ENCODE results near the gene DHRSX. TPM values are rescaled to one million over a fixed set of nuclear protein-coding genes. Genes with fewer than 3 reads are reported as not detected.
A peak's percentile ranks its signal among the peaks of the same experiment; 100 is the strongest.
"Not testable (repeated sequence)": the region's sequence is repeated elsewhere in the genome, so short reads cannot be mapped to it uniquely, and the experiment has no call there.

Gene DHRSX
- polyA plus RNA-seq, 3 donors: 12.9 to 33.2 (median 28.3) TPM

DNA sequence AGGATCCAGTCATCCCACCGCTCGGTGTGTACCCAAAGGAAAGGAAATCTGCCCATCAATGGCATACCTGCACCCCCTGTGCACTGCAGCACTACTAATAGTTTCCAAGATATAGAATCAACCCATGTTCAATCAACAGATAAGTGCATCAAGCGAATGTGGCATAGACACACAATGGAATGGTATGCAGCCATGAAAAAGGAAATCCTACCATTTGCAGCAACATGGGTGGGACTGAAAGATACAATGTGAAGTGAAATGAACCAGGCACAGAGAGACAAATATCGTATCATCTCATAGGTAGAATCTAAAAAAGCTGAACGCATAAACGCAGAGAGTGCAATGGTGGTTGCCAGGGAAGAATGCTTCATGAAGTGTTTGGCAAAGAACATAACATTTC lies 42.5 kb downstream of the DHRSX start:
- Histone ChIP-seq H3K4me2 (replicated peaks; ENCODE audit: extremely low read depth, low read length, poor library complexity, severe bottlenecking) (no peak overlapping the region), H3K9me3 (replicated peaks in 1 of 2; ENCODE audit: control insufficient read depth in 1 of 2, insufficient read depth in 1 of 2, low read length in 2 of 2) (peaks cover 0 to 3% of the 10 kb centered on the region in 2 donors), H3K27ac (ENCODE audit: low read depth in 1 of 2, low read length in 2 of 2) (no peak overlapping the region), H2AFZ (ENCODE audit: insufficient read depth, low read depth, low read length, poor library complexity, severe bottlenecking) (no peak overlapping the region), H3K4me1 (ENCODE audit: control insufficient read depth in 1 of 2, insufficient read depth in 2 of 2, low read length in 2 of 2) (no peaks in the 10 kb centered on the region), H3K9ac (ENCODE audit: insufficient read depth, low read length, poor library complexity, severe bottlenecking) (no peak overlapping the region), H3K27me3 (ENCODE audit: control insufficient read depth in 2 of 2, insufficient read depth in 2 of 2, low read length in 2 of 2) (no peaks in the 10 kb centered on the region), H3K36me3 (replicated peaks in 1 of 2; ENCODE audit: control insufficient read depth in 1 of 2, insufficient read depth in 2 of 2, low read length in 2 of 2) (no peaks in the 10 kb centered on the region), H3K79me2 (ENCODE audit: insufficient read depth, low read length) (peaks cover 8% of the 10 kb centered on the region), H4K20me1 (ENCODE audit: insufficient read depth, low read length) (peaks cover 73% of the 10 kb centered on the region), H3K4me3 (replicated peaks in 1 of 3; ENCODE audit: low read depth in 2 of 3, low read length in 3 of 3) (no peak overlapping the region)
- Mint-ChIP-seq H3K4me3 (no peak overlapping the region), H3K27ac (no peak overlapping the region), H3K9me3 (peaks cover 0 to 4% (median 2%) of the 10 kb centered on the region in 7 donors), H3K4me1 (no peaks in the 10 kb centered on the region), H3K27me3 (ENCODE audit: low read depth in 3 of 3) (peaks cover 0 to 2% (median 1%) of the 10 kb centered on the region in 3 donors), H3K36me3 (peaks cover 9 to 16% of the 10 kb centered on the region in 2 donors)
- 95% methylated on average over 6 of the region's 6 CpGs for WGBS (ENCODE audit: insufficient coverage)
- intact Hi-C loops (cut with micrococcal nuclease): no loop called here
- no peak for DNase-seq
- TF ChIP-seq, protein P1, sequence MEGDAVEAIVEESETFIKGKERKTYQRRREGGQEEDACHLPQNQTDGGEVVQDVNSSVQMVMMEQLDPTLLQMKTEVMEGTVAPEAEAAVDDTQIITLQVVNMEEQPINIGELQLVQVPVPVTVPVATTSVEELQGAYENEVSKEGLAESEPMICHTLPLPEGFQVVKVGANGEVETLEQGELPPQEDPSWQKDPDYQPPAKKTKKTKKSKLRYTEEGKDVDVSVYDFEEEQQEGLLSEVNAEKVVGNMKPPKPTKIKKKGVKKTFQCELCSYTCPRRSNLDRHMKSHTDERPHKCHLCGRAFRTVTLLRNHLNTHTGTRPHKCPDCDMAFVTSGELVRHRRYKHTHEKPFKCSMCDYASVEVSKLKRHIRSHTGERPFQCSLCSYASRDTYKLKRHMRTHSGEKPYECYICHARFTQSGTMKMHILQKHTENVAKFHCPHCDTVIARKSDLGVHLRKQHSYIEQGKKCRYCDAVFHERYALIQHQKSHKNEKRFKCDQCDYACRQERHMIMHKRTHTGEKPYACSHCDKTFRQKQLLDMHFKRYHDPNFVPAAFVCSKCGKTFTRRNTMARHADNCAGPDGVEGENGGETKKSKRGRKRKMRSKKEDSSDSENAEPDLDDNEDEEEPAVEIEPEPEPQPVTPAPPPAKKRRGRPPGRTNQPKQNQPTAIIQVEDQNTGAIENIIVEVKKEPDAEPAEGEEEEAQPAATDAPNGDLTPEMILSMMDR (IDR thresholded peaks at IDR 0.05): no peak

GRCh38 chrX:2457289-2458133 lies 43.3 kb downstream of the DHRSX start:
- H3K9me3 Mint-ChIP-seq: peaks cover 0 to 5% (median 2%) of the 10 kb centered on the region in 7 donors
- Histone ChIP-seq H3K4me2 (replicated peaks; ENCODE audit: extremely low read depth, low read length, poor library complexity, severe bottlenecking) (no peak overlapping the region), H3K4me1 (ENCODE audit: control insufficient read depth in 1 of 2, insufficient read depth in 2 of 2, low read length in 2 of 2) (no peaks in the 10 kb centered on the region), H3K9me3 (replicated peaks in 1 of 2; ENCODE audit: control insufficient read depth in 1 of 2, insufficient read depth in 1 of 2, low read length in 2 of 2) (peaks cover 0 to 3% of the 10 kb centered on the region in 2 donors), H3K9ac (ENCODE audit: insufficient read depth, low read length, poor library complexity, severe bottlenecking) (no peak overlapping the region), H3K79me2 (ENCODE audit: insufficient read depth, low read length) (peaks cover 9% of the 10 kb centered on the region), H3K4me3 (replicated peaks in 1 of 3; ENCODE audit: low read depth in 2 of 3, low read length in 3 of 3) (no peak overlapping the region), H4K20me1 (ENCODE audit: insufficient read depth, low read length) (peaks cover 71% of the 10 kb centered on the region), H3K27me3 (ENCODE audit: control insufficient read depth in 2 of 2, insufficient read depth in 2 of 2, low read length in 2 of 2) (no peaks in the 10 kb centered on the region), H3K36me3 (replicated peaks in 1 of 2; ENCODE audit: control insufficient read depth in 1 of 2, insufficient read depth in 2 of 2, low read length in 2 of 2) (no peaks in the 10 kb centered on the region), H2AFZ (ENCODE audit: insufficient read depth, low read depth, low read length, poor library complexity, severe bottlenecking) (no peak overlapping the region), H3K27ac (ENCODE audit: low read depth in 1 of 2, low read length in 2 of 2) (no peak overlapping the region)
- H3K27ac Mint-ChIP-seq: peak overlapping the region in 2 of 7 donors; percentile 46 to 61
- DNase-seq: no peak
- WGBS (ENCODE audit: insufficient coverage): 97% methylated on average over 26 of the region's 26 CpGs
- TF ChIP-seq, protein P1 (IDR thresholded peaks at IDR 0.05): no peak
- intact Hi-C loops (cut with micrococcal nuclease): no loop called here
- H3K4me3 Mint-ChIP-seq: no peak overlapping the region
- peaks cover 13 to 20% of the 10 kb centered on the region in 2 donors for H3K36me3 Mint-ChIP-seq
- H3K27me3 Mint-ChIP-seq (ENCODE audit: low read depth in 3 of 3): peaks cover 0 to 2% (median 1%) of the 10 kb centered on the region in 3 donors
- no peaks in the 10 kb centered on the region for H3K4me1 Mint-ChIP-seq

DNA sequence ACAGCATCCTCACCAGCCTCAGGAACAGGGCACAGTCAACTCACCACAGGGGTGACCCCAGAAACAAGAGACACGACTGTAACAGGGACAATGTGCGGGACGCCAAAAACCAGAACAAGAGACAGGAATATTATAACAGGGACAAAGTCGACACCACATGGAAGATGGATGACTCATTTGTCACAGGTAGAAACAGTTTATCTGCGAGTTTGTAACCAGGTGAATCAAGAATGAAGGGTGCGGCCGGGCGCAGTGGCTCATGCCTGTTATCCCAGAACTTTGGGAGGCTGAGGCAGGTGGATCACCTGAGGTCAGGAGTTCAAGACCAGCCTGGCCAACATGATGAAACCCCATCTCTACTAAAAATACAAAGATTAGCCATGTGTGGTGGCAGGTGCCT lies 44.7 kb downstream of the DHRSX start:
- H3K27ac ChIP-seq (ENCODE audit: low read depth in 1 of 2, low read length in 2 of 2); DNase-seq; H3K9me3 Mint-ChIP-seq; H3K4me3 Mint-ChIP-seq; H3K4me1 Mint-ChIP-seq; H3K4me2 ChIP-seq (replicated peaks; ENCODE audit: extremely low read depth, low read length, poor library complexity, severe bottlenecking); H3K27ac Mint-ChIP-seq; H3K4me3 ChIP-seq (replicated peaks in 1 of 3; ENCODE audit: low read depth in 2 of 3, low read length in 3 of 3); intact Hi-C loops (cut with micrococcal nuclease); H3K27me3 Mint-ChIP-seq (ENCODE audit: low read depth in 3 of 3); H3K9me3 ChIP-seq (replicated peaks in 1 of 2; ENCODE audit: control insufficient read depth in 1 of 2, insufficient read depth in 1 of 2, low read length in 2 of 2); H3K9ac ChIP-seq (ENCODE audit: insufficient read depth, low read length, poor library complexity, severe bottlenecking); H2AFZ ChIP-seq (ENCODE audit: insufficient read depth, low read depth, low read length, poor library complexity, severe bottlenecking); H3K27me3 ChIP-seq (ENCODE audit: control insufficient read depth in 2 of 2, insufficient read depth in 2 of 2, low read length in 2 of 2); H3K36me3 ChIP-seq (replicated peaks in 1 of 2; ENCODE audit: control insufficient read depth in 1 of 2, insufficient read depth in 2 of 2, low read length in 2 of 2); H3K4me1 ChIP-seq (ENCODE audit: control insufficient read depth in 1 of 2, insufficient read depth in 2 of 2, low read length in 2 of 2): not testable (repeated sequence)
- 98% methylated on average over 8 of the region's 8 CpGs for WGBS (ENCODE audit: insufficient coverage)
- peaks cover 13% of the 10 kb centered on the region for H3K79me2 ChIP-seq (ENCODE audit: insufficient read depth, low read length)
- peaks cover 13 to 19% of the 10 kb centered on the region in 2 donors for H3K36me3 Mint-ChIP-seq
- H4K20me1 ChIP-seq (ENCODE audit: insufficient read depth, low read length): peaks cover 66% of the 10 kb centered on the region

All from CD14-positive monocyte (primary cell).